Uterus (tissue), 4 donors: ENCODE measurements around the gene HAVCR2. TPM values are rescaled to one million over a fixed set of nuclear protein-coding genes. Genes with fewer than 3 reads are reported as not detected.
"Not testable (repeated sequence)": the region's sequence is repeated elsewhere in the genome, so short reads cannot be mapped to it uniquely, and the experiment has no call there.

Experiments used
- DNase-seq, 2 donors: peaks; one replicate each; pipeline ENCODE4 v3.0.0-alpha.2; 2019 to 2020
- H3K27ac ChIP-seq, 2 donors: fragments of 200-600 bp; sonication (generic); 1 replicate in 1 of 2; 2 replicates in 1 of 2; pipeline ENCODE4 v1.5.1; 2016 to 2018
- H3K27me3 ChIP-seq, 2 donors: fragments of 200-600 bp; sonication (generic); one replicate each; pipeline ENCODE4 v1.5.1; 2018 to 2019; ENCODE audit warnings: control low read depth in 1 of 2
- H3K36me3 ChIP-seq, 2 donors: fragments of 200-600 bp; sonication (generic); one replicate each; pipeline ENCODE4 v1.5.1; 2019; ENCODE audit warnings: control low read depth in 1 of 2
- H3K4me1 ChIP-seq, 2 donors: fragments of 200-600 bp; sonication (generic); one replicate each; pipeline ENCODE4 v1.5.1; 2018 to 2019; ENCODE audit warnings: control low read depth in 1 of 2
- H3K4me3 ChIP-seq, 2 donors: fragments of 200-600 bp; sonication (generic); 1 replicate in 1 of 2; 2 replicates in 1 of 2; pipeline ENCODE4 v1.5.1; 2018 to 2019; ENCODE audit warnings: mild to moderate bottlenecking in 1 of 2
- H3K9me3 ChIP-seq, 2 donors: fragments of 200-600 bp; sonication (generic); one replicate each; pipeline ENCODE4 v1.5.1; 2019; ENCODE audit warnings: control low read depth in 1 of 2
- CTCF ChIP-seq, 4 experiments: fragments of 200-600 bp in 2 of 4; fragments of 450-650 bp in 2 of 4; sonication (generic) in 2 of 4; IDR thresholded peaks; one replicate each; pipeline ENCODE4 v1.5.1; 2016 to 2019; ENCODE audit warnings: antibody characterized with exemption in 4 of 4, mild to moderate bottlenecking in 2 of 4, moderate library complexity in 1 of 4
- POLR2A ChIP-seq, 2 donors: fragments of 450-650 bp; IDR thresholded peaks; one replicate each; pipeline ENCODE4 v1.6.1; 2016; ENCODE audit warnings: antibody characterized with exemption in 2 of 2, mild to moderate bottlenecking in 1 of 2, moderate library complexity in 1 of 2
- intact Hi-C: fragments of 100-400 bp; cut with DNase I; formaldehyde crosslinking; loops from one replicate; pipeline ENCODE4 v1.15.1; 2023; ENCODE audit warnings: low total_unique reads
- total RNA-seq, 4 donors: library from RNA; depleted of rRNA in 3 of 4; stranded (reverse); fragments of >200 nt in 3 of 4; gene quantifications; one replicate each; pipeline versions ENCODE4 v1.1.0 to v1.2.4, GENCODE V29; 2014 to 2023
- donor health status: DM: yes; HTN: yes; CAD: no.

Gene HAVCR2
- total RNA-seq, 4 donors from 2014 or later, result 1.0 to 5.5 (median 2.3) TPM

GRCh38 chr5:157051604-157052245, 57.1 kb downstream of the HAVCR2 start:
- H3K36me3 ChIP-seq, result no peaks in the 10 kb centered on the region
- no peaks in the 10 kb centered on the region for H3K4me1 ChIP-seq
- H3K4me3 ChIP-seq, result no peak overlapping the region
- H3K27ac ChIP-seq, result no peak overlapping the region
- no peaks in the 10 kb centered on the region for H3K9me3 ChIP-seq
- intact Hi-C loops, result no loop called here
- no peak for DNase-seq
- no peaks in the 10 kb centered on the region for H3K27me3 ChIP-seq
- TF ChIP-seq POLR2A (IDR thresholded peaks at IDR 0.05) (no peak), CTCF (IDR thresholded peaks at IDR 0.05) (no peak)

- no peaks in the 10 kb centered on the region for H3K27me3 ChIP-seq
- H3K4me1 ChIP-seq, result no peaks in the 10 kb centered on the region
- no peak overlapping the region for H3K27ac ChIP-seq
- DNase-seq, result no peak
- no peaks in the 10 kb centered on the region for H3K36me3 ChIP-seq
- H3K9me3 ChIP-seq, result no peaks in the 10 kb centered on the region
- H3K4me3 ChIP-seq, result no peak overlapping the region
- intact Hi-C loops, result no loop called here
- TF ChIP-seq CTCF (IDR thresholded peaks at IDR 0.05), result no peak
- no peak for TF ChIP-seq POLR2A (IDR thresholded peaks at IDR 0.05)
Measured at GRCh38 chr5:157050050-157050449, 58.8 kb downstream of the HAVCR2 start.

GRCh38 chr5:157049605-157050004, 59.2 kb downstream of the HAVCR2 start:
- Histone ChIP-seq H3K27ac (no peak overlapping the region), H3K36me3 (no peaks in the 10 kb centered on the region)
- TF ChIP-seq CTCF (IDR thresholded peaks at IDR 0.05), result no peak
- no peak for TF ChIP-seq POLR2A (IDR thresholded peaks at IDR 0.05)

GRCh38 chr5:157047898-157048297, 60.9 kb downstream of the HAVCR2 start:
- no peaks in the 10 kb centered on the region for H3K9me3 ChIP-seq
- no peak overlapping the region for H3K4me3 ChIP-seq
- no peaks in the 10 kb centered on the region for H3K27me3 ChIP-seq
- H3K36me3 ChIP-seq, result no peaks in the 10 kb centered on the region
- TF ChIP-seq CTCF (IDR thresholded peaks at IDR 0.05), result no peak
- TF ChIP-seq POLR2A (IDR thresholded peaks at IDR 0.05), result no peak
- intact Hi-C loops, result no loop called here
- DNase-seq, result no peak
- H3K27ac ChIP-seq, result no peak overlapping the region
- H3K4me1 ChIP-seq, result no peaks in the 10 kb centered on the region

More at GRCh38 chr5:157049605-157050004, 59.2 kb downstream of the HAVCR2 start:
- no peaks in the 10 kb centered on the region for H3K27me3 ChIP-seq
- H3K4me1 ChIP-seq, result no peaks in the 10 kb centered on the region
- no peak for DNase-seq
- no peak overlapping the region for H3K4me3 ChIP-seq
- no peaks in the 10 kb centered on the region for H3K9me3 ChIP-seq
- intact Hi-C loops, result no loop called here

GRCh38 chr5:157047016-157047415, 61.8 kb downstream of the HAVCR2 start:
- H3K27me3 ChIP-seq, H3K36me3 ChIP-seq, intact Hi-C loops, H3K27ac ChIP-seq, H3K4me1 ChIP-seq, H3K9me3 ChIP-seq, DNase-seq, H3K4me3 ChIP-seq: not testable (repeated sequence)

- no peak overlapping the region for H3K27ac ChIP-seq
- H3K36me3 ChIP-seq, result no peaks in the 10 kb centered on the region
- H3K4me3 ChIP-seq, result no peak overlapping the region
- intact Hi-C loops, result no loop called here
- H3K9me3 ChIP-seq, result no peaks in the 10 kb centered on the region
- H3K4me1 ChIP-seq, result no peaks in the 10 kb centered on the region
- no peak for DNase-seq
- no peaks in the 10 kb centered on the region for H3K27me3 ChIP-seq
- TF ChIP-seq CTCF (IDR thresholded peaks at IDR 0.05) (no peak), POLR2A (IDR thresholded peaks at IDR 0.05) (no peak)
Measured at GRCh38 chr5:157046041-157046440, 62.8 kb downstream of the HAVCR2 start.
